ENCODE data around the gene BACH1.

The BACH1 gene

GRCh38 chr21:29377266-29377665 lies 78.5 kb downstream of the BACH1 start:
- no peak for DNase-seq (ENCODE audit: low read depth in 1 of 2, low spot score in 1 of 2)

DNA sequence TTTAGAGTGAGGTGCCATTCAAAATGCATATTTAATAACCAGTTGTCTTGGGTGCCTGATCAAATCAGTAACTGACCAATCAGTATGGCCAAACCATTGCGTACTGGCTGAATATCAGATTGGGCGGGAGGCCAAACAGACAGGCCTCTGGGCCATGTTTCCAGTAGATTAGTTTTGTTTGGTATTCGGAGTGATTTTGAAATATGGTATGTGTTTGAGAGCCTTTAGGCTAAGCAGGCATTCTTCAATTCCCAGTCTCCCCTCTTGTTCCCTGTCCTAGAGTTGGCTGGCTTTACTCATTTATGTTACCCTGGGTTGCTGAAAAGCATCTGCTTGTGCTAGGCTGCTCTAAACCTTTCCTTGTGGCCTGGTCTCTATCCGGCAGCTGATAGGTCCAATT lies 80.1 kb downstream of the BACH1 start:
- no peak for DNase-seq (ENCODE audit: low read depth in 1 of 2, low spot score in 1 of 2)

DNA sequence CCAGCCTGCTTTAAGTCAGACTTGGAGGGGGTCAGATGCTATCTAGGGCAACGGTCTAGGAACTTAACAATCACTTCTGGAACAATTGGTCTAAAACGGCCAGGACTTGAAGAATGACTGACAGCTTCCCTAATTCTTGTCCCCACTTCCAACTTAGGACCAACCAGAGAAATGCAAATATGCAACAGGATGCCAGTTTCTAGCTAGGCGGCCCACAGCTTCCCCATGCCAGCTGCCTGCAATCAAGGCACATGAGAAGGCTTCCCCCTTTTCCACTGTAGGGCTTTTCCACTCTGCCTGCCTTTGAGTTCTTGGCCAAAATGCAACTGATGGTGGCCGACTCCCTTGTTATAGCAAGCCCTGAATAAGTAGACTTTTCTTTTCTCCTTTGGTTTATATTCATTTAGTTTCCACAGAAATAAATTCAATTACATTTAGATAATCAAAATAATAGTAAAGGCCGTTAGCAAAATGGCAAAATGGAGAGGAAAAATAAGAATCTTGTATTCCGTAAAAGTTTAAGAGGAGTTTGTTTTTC lies 80.9 kb downstream of the BACH1 start:
- DNase-seq (ENCODE audit: low read depth in 1 of 2, low spot score in 1 of 2) = no peak

DNA sequence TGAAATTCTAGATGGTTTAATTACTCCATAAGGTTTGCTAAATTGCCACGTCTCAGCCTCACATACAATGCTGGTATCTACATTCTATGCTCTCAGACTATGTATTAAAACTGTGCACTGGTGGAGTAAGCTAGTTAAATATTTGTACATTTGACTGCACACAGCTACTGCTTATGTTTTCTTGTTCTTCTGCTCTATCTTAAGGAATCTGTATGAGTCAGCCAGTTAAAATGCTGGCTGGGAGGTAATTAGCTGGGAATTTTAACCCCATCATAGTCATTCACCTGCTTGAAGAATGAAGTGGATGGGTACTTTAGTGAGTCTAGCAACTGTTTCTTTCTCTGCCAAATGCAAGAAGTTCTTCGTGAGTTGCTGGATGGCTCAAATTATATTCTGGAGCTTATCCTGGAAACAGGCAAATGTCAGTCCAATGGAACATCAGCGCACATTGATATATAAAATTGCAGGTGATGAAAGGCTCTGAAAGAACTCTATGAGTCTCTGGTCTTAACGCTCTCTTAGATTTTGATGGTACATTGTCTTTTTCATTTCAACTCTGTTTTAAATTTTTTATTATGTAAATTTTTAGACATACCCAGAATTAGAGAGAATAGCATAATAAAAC lies 83.4 kb downstream of the BACH1 start:
- no peak for DNase-seq (ENCODE audit: low read depth in 1 of 2, low spot score in 1 of 2)

DNA sequence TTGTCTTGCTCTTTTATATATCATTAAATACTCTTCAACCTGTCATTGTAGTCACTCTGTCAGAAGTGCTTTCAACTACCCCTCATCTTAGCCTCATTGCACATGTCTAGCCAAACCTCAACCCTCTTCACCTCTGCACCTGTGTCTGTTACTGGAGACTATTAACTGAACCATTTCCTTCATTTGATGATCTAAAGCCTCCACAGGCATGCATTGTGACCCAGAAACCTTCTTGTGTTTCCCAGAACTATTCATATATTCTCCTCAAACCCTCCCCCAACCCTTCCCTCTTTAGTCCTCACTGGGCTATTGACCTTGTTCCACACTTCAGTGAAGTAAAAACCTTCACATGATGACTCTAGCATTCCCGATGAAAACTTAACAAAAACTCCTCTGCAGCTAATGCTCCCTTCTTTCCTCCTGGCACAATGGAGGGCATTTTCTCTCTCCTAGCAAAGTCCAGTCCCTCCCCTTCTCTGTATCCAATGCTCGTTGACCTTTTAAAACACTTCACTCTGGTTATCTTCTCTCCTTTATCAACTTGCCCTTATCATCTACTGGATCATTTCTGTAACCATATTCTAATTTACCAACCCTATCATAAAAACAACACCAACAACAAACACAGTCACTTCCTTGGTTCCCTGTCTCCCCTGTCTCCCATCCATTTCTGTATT lies 86.1 kb downstream of the BACH1 start:
- DNase-seq (ENCODE audit: low read depth in 1 of 2, low spot score in 1 of 2) = no peak

- no peak for DNase-seq (ENCODE audit: low read depth in 1 of 2, low spot score in 1 of 2)
Observed at GRCh38 chr21:29385934-29386520, 87.3 kb downstream of the BACH1 start.

GRCh38 chr21:29386803-29387202 lies 88.1 kb downstream of the BACH1 start:
- DNase-seq (ENCODE audit: low read depth in 1 of 2, low spot score in 1 of 2) = no peak

DNA sequence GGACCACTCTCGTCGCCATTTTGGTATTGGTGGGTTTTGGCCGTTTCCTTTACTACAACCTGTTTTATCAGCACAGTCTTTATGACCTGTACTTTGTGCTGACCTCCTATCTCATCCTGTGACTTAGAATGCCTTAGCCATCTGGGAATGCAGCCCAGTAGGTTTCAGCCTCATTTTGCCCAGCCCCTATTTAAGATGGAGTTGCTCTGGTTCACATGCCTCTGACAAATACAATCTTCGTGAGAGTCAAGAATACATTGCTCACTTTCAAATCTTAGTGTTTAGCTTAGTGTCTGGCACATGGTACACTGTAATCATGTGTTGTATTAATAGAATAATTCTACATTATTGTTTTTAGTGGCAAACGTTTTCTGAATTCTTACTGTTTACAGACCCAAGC lies 88.9 kb downstream of the BACH1 start:
- no peak for DNase-seq (ENCODE audit: low read depth in 1 of 2, low spot score in 1 of 2)

- DNase-seq (ENCODE audit: low read depth in 1 of 2, low spot score in 1 of 2) = no peak
Observed at GRCh38 chr21:29389136-29389535, 90.4 kb downstream of the BACH1 start.

- DNase-seq (ENCODE audit: low read depth in 1 of 2, low spot score in 1 of 2) = no peak
Observed at GRCh38 chr21:29390778-29391177, 92.1 kb downstream of the BACH1 start.

GRCh38 chr21:29394051-29394450 lies 95.3 kb downstream of the BACH1 start:
- DNase-seq (ENCODE audit: low read depth in 1 of 2, low spot score in 1 of 2) = no peak

All from stimulated activated CD4-positive, alpha-beta T cell treated with anti-CD3 and anti-CD28 coated beads, Interleukin-15, amount 100 ng/mL, for 1 hour (primary cell).